22Rv1 (cell line): ENCODE measurements around the gene FAM3C.

ENCODE experiments used
- ZFX ChIP-seq: fragments of 450-650 bp; IDR thresholded peaks from 2 replicates; pipeline ENCODE4 v1.6.1; 2017; ENCODE audit warnings: antibody characterized with exemption, borderline replicate concordance
- TF ChIP-seq, protein P1 (sequence below): fragments of 450-650 bp; IDR thresholded peaks from 2 replicates; pipeline ENCODE4 v1.5.1; 2017; ENCODE audit warnings: mild to moderate bottlenecking

DNA sequence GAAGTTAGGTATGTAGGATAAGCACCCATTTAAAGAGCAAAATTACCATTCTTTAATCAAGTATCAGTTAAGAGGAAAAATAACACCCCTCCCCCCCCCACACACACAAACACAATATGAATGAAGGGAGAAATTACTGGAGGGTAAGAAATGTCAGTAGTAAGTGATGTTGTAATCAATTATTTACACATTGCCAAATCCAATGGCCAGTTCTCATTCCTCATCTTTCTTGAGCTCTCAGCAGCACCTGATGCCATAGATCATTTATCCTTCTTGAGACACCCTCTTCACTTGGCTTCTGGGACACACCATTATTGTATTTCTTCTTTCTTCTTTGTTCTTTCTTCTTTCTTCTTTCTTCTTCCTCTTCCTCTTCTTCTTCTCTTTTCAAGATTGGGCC is 33.7 kb upstream of the FAM3C start:
- TF ChIP-seq, protein P1, sequence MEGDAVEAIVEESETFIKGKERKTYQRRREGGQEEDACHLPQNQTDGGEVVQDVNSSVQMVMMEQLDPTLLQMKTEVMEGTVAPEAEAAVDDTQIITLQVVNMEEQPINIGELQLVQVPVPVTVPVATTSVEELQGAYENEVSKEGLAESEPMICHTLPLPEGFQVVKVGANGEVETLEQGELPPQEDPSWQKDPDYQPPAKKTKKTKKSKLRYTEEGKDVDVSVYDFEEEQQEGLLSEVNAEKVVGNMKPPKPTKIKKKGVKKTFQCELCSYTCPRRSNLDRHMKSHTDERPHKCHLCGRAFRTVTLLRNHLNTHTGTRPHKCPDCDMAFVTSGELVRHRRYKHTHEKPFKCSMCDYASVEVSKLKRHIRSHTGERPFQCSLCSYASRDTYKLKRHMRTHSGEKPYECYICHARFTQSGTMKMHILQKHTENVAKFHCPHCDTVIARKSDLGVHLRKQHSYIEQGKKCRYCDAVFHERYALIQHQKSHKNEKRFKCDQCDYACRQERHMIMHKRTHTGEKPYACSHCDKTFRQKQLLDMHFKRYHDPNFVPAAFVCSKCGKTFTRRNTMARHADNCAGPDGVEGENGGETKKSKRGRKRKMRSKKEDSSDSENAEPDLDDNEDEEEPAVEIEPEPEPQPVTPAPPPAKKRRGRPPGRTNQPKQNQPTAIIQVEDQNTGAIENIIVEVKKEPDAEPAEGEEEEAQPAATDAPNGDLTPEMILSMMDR = no peak
- no peak for TF ChIP-seq ZFX
